Measurements from ENCODE around the gene KSR1.
"Not testable (repeated sequence)": the region's sequence is repeated elsewhere in the genome, so short reads cannot be mapped to it uniquely, and the experiment has no call there.

KSR1 gene

GRCh38 chr17:27621942-27622559, 165.8 kb downstream of the KSR1 start:
- DNase-seq: no peak

- DNase-seq: no peak
Observed at GRCh38 chr17:27622986-27623385, 166.7 kb downstream of the KSR1 start.

- no peak for DNase-seq
Observed at GRCh38 chr17:27623614-27624013, 167.4 kb downstream of the KSR1 start.

DNA sequence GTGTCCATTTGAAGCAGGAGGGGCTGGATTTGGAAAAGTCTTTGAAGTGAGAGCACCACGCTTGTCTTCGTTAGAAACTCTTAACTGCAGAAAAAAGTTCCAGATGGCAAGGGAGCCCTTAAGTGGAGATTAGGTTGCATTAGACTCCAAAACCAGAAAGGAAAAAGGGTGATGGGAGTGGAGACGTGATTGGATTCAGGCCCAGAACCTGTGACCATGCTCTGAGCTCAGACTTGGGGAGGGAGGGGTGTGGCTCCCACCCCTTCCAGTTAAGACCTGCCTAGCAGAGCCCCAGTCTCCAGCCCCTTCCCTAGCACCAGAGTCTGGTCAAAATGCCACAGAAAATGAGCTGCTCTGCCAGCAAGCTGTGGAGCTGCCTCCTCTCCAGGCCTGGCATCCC, 168.3 kb downstream of the KSR1 start:
- DNase-seq: no peak

- no peak for DNase-seq
Observed at GRCh38 chr17:27625856-27626255, 169.6 kb downstream of the KSR1 start.

- no peak for DNase-seq
Observed at GRCh38 chr17:27627514-27627913, 171.3 kb downstream of the KSR1 start.

- DNase-seq: no peak
Observed at GRCh38 chr17:27628376-27628775, 172.1 kb downstream of the KSR1 start.

- not testable (repeated sequence) for DNase-seq
Observed at GRCh38 chr17:27629260-27629659, 173.0 kb downstream of the KSR1 start.

- peak; percentile 74 for DNase-seq
Observed at GRCh38 chr17:27630607-27631410, 174.6 kb downstream of the KSR1 start, which contains the start of gene LGALS9. TSS of gene LGALS9 (plus strand) at chr17:27631188. CDS start at chr17:27631266, 78 bp downstream.

DNA sequence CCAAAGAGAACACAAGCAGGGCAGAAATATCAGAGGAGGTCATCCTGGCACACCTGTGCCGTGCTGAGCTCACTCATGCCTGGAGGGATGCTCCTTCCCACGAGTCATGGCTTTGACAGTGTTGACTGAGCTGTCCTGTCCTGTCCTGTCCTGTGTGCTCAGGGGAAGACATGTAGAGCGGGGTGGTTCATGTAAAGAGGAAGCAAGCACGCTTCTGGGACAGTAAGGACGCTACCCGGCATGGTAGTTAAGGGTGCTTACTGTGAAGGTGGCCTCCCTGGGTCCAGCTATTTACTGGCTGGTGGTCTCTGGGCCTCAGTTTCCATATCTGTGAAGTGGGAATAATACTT, 175.1 kb downstream of the KSR1 start:
- DNase-seq: peak; percentile 33

- DNase-seq: peak; percentile 47
Observed at GRCh38 chr17:27631897-27632725, 175.9 kb downstream of the KSR1 start.

DNA sequence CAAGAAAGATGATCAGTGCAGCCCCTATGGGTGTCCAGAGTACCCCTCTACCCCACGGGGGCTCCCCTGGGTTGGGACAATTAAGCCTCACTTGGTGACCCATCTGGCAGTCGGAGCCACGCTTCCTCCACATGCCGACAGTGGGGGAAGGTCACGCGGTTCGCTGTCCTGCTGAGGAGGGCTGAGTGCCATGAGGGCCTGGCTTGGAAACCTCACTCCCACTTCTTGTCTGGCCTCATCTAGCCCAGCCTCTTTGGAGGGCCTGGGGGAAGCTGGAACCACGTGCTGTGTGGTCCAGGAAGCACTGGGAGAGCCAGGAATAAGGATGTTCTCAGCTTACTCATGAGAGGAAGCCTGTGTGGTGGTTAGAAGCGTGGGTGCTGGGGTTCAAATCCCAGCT, 176.5 kb downstream of the KSR1 start:
- DNase-seq: peak; percentile 62

GRCh38 chr17:27633312-27634025, 177.2 kb downstream of the KSR1 start:
- peak; percentile 80 for DNase-seq

DNA sequence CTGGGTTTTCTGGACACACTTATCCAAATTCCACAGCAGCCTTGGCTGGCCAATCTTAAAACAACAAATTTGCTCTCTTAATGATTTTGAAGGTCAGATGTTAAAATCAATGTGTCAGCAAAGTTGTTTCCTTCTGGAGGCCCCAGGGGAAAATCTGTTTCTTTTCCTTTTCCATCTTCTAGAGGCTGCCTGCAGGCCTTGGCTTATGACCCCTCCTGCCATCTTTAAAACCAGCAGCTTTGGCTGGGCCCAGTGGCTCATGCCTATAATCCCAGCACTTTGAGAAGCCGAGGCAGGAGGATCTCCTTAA, 177.7 kb downstream of the KSR1 start:
- no peak for DNase-seq

GRCh38 chr17:27634776-27635175, 178.5 kb downstream of the KSR1 start:
- no peak for DNase-seq

DNA sequence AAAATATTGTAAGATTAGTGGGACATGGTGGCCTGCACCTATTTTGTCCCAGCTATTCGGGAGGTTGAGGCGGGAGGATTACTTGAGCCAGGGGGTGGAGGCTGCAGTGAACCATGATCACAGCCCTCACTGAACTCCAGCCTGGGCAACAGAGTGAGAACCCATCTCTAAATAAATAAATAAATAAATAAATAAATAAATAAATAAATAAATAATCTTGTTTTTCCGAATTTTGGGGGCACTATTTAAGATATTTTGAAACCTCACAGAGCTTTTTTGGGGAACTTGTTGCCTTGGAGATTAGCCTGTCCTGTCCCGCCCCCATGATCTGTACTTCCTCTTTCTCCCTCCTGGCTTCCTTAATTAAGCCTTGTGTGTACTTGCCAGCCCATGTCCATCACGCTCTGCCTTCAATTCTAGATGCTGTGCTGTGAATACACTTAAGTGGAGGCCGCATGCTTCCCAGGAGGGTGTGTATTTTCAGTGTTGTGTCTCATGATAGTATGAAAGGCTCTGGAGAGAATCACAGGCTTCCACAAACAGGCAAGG, 179.1 kb downstream of the KSR1 start:
- DNase-seq: peak; percentile 70

DNA sequence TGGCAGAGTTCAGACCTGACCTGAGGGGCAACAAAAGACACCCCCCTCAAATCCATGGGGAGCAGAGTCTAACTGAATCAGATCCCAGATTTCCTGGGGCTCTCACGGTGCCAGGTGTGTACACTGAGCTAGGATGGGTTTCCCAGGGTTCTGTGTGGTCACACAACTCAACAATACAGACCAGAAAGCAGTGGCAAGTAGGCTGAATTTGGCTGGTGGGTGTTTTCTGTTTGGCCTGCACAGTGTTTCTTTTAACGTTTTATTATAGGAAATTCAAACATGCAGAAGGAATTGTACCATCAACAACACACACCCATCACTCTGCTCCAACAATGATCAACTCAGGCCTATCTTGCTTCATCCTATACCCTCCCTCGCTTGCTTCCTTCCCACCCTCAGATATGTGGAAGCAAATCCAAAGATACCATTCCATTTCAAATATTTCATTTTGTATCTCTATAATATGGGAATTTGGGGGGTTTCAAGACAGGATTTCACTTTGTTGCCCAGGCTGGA, 179.8 kb downstream of the KSR1 start:
- not testable (repeated sequence) for DNase-seq

DNA sequence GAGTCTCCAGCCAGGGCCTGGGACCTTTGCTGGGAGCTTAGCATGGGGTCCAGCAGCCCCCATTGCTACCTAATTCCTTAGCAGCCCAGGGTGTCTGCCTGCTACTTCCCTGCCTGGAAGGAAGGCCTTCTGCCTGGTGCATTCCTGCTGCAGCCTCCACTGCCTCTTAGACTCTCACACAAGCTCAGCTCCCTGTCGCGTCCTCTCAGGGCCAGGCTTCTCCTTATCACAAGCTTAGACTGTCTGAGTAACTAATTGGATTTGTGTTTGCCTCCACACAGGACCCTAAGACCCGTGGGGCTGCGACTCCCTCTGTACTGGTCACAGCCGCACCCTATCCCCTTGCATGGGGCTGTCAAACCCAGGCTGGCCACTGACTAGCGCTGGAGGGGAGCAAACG, 181.6 kb downstream of the KSR1 start:
- DNase-seq: not testable (repeated sequence)

DNA sequence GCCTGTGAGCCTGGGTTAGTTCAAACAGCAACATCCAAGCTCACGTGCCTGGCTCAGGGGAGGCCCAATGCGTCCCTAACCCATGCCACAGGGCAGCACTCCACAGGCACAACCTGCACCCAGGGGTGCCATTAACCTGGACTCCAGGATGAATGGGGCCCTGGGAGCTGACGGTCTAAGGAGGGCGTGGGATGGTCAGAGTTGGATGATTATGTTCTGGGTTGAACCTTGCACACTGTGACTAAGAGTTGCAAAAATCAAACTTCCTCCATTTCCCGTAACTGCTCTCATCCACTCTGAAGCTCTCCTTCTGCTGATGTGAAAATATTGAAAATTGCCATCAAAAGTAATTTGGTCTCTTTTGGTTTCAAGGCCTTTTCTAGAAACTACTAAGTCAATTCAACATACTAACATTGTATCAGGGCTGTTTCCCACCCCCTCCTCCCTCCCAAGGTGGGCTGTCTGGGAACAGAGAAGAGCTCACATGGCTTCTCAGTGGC, 182.2 kb downstream of the KSR1 start:
- DNase-seq: not testable (repeated sequence)

- DNase-seq: no peak
Observed at GRCh38 chr17:27640790-27641189, 184.5 kb downstream of the KSR1 start.

DNA sequence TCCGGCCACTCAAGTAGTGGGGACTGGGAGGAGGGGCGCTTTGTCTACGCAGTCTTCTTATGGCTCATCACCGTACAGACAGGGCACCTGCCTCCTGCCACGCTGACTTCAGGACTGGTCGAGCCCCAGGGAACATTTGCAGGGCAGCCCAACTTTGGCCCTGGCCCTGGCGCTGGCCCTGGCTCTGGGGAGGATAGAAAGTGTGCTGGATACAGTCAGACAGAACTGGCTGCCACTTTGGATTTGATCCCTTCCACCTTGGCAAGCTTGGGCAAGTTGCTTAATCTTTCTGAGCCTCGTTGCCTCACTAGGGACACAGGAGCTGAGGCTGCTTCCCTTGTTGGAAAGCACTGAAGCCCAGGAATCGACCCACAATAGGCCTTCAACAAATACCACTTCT, 188.3 kb downstream of the KSR1 start:
- DNase-seq: no peak

DNA sequence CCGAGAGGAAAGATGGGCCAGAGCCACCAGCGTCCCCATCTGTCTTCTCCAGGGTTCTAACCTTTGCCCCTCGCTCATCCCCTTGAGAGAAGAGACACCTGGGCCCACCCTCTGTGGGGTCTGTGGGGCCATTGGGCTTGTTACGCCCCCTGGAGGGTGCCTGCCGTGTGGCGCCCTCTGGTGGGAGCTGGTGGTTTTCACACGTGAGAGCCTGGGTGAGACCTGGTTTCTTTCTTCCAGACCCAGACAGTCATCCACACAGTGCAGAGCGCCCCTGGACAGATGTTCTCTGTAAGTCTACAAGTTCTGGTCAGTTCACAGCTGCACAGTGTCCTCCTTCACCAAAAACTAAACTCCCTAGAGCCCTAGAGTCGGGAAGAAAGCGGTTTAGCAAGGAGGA, 189.4 kb downstream of the KSR1 start:
- not testable (repeated sequence) for DNase-seq

All from hematopoietic multipotent progenitor cell treated with erythropoietin and hydrocortisone succinate and interleukin-3 and kit ligand, for 8 days (in vitro differentiated cells).